Measurements from ENCODE around the gene KANK4. TPM values are rescaled to one million over a fixed set of nuclear protein-coding genes. Genes with fewer than 3 reads are reported as not detected.

The KANK4 gene
- total RNA-seq, 4 donors from 2014 or later = 28.5 to 48.2 (median 45.7) TPM

GRCh38 chr1:62271948-62272728, 47.1 kb downstream of the KANK4 start:
- WGBS, 2 donors = 42 to 49% methylated on average over 13 of the region's 13 CpGs
- peaks cover 0 to 31% (median 6%) of the 10 kb centered on the region in 4 donors for H3K4me1 ChIP-seq
- peaks cover 0 to 38% (median 0%) of the 10 kb centered on the region in 3 donors for H3K36me3 ChIP-seq
- no peak for DNase-seq (ENCODE audit: low spot score in 2 of 2)
- TF ChIP-seq EP300 (IDR thresholded peaks at IDR 0.05) (no peak), POLR2A (IDR thresholded peaks at IDR 0.05) (no peak)
- TF ChIP-seq, protein P1, sequence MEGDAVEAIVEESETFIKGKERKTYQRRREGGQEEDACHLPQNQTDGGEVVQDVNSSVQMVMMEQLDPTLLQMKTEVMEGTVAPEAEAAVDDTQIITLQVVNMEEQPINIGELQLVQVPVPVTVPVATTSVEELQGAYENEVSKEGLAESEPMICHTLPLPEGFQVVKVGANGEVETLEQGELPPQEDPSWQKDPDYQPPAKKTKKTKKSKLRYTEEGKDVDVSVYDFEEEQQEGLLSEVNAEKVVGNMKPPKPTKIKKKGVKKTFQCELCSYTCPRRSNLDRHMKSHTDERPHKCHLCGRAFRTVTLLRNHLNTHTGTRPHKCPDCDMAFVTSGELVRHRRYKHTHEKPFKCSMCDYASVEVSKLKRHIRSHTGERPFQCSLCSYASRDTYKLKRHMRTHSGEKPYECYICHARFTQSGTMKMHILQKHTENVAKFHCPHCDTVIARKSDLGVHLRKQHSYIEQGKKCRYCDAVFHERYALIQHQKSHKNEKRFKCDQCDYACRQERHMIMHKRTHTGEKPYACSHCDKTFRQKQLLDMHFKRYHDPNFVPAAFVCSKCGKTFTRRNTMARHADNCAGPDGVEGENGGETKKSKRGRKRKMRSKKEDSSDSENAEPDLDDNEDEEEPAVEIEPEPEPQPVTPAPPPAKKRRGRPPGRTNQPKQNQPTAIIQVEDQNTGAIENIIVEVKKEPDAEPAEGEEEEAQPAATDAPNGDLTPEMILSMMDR (IDR thresholded peaks at IDR 0.05) = no peak
- no peaks in the 10 kb centered on the region for H3K27me3 ChIP-seq
- H3K4me3 ChIP-seq = no peak overlapping the region
- no peaks in the 10 kb centered on the region for H3K9me3 ChIP-seq
- H3K27ac ChIP-seq = peak overlapping the region in 1 of 4 donors; percentile 5

GRCh38 chr1:62271134-62271533, 48.1 kb downstream of the KANK4 start:
- TF ChIP-seq POLR2A (IDR thresholded peaks at IDR 0.05) (no peak), EP300 (IDR thresholded peaks at IDR 0.05) (no peak)
- TF ChIP-seq, protein P1 (IDR thresholded peaks at IDR 0.05) = no peak
- H3K36me3 ChIP-seq = peaks cover 0 to 41% (median 0%) of the 10 kb centered on the region in 3 donors
- H3K27me3 ChIP-seq = no peaks in the 10 kb centered on the region
- H3K9me3 ChIP-seq = no peaks in the 10 kb centered on the region
- WGBS, 2 donors = 50 to 53% methylated on average over 7 of the region's 7 CpGs
- no peak overlapping the region for H3K27ac ChIP-seq
- DNase-seq (ENCODE audit: low spot score in 2 of 2) = no peak
- H3K4me1 ChIP-seq = peaks cover 0 to 31% (median 6%) of the 10 kb centered on the region in 4 donors
- no peak overlapping the region for H3K4me3 ChIP-seq

DNA sequence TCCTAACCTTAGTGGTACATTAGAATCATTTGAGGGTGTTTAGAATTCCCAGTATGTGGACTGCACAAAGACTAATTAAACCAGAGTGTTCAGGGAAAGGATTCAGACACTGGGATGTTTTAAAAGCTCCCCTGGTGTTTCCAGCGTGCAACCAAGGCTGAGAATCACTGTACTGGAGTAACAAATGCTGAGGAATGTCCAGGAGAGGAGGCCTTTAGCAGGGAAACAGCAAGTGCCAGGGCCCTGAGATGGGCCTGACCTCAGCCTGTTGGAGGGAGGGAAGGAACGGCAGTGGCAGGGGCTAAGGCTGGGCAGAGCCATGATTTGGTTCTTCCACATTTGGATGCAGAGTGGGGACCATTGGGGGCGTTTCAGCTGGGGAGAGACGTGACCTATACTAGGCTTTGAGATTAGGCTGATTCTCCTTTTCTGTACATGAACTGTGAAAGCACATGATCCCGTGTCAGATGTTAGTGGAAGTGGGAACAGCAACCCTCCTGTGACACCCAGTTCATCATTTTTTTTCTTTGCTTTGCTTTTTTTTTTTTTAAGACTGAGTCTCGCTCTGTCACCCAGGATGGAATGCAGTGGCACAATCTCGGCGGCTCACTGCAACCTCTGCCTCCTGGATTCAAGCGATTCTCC, 49.3 kb downstream of the KANK4 start:
- no peaks in the 10 kb centered on the region for H3K27me3 ChIP-seq
- peaks cover 0 to 24% (median 6%) of the 10 kb centered on the region in 4 donors for H3K4me1 ChIP-seq
- H3K9me3 ChIP-seq = no peaks in the 10 kb centered on the region
- no peak for TF ChIP-seq POLR2A (IDR thresholded peaks at IDR 0.05)
- TF ChIP-seq, protein P1 (IDR thresholded peaks at IDR 0.05) = no peak
- TF ChIP-seq EP300 (IDR thresholded peaks at IDR 0.05) = no peak
- H3K27ac ChIP-seq = peak overlapping the region in 1 of 4 donors; percentile 36
- peaks cover 0 to 53% (median 0%) of the 10 kb centered on the region in 3 donors for H3K36me3 ChIP-seq
- DNase-seq (ENCODE audit: low spot score in 2 of 2) = no peak
- WGBS, 2 donors = 71 to 83% methylated on average over 9 of the region's 9 CpGs
- H3K4me3 ChIP-seq = no peak overlapping the region

DNA sequence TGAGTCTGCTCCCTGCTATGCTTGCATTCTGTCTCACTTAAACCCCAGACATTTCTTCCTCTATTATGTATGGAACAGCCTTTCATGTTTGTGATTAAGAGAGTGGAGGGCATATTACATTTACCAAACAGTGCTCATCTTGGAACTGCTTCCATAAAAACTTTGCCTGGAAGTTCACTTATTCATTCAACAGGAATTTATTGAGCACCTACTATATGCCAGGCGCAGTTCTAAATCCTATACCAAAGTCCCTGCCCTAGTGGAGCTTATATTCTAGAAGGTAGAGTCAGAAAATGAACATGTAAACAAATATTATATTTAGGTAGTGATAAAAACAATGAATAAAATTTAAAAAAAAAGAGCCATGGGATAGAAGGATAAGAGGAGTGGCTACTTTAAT, 49.8 kb downstream of the KANK4 start:
- H3K4me3 ChIP-seq = no peak overlapping the region
- no peak for DNase-seq (ENCODE audit: low spot score in 2 of 2)
- H3K9me3 ChIP-seq = no peaks in the 10 kb centered on the region
- no peak overlapping the region for H3K27ac ChIP-seq
- TF ChIP-seq POLR2A (IDR thresholded peaks at IDR 0.05) (no peak), EP300 (IDR thresholded peaks at IDR 0.05) (no peak)
- TF ChIP-seq, protein P1 (IDR thresholded peaks at IDR 0.05) = no peak
- 97% methylated on average over 1 of the region's 1 CpG for WGBS, 2 donors
- peaks cover 0 to 54% (median 0%) of the 10 kb centered on the region in 3 donors for H3K36me3 ChIP-seq
- H3K27me3 ChIP-seq = no peaks in the 10 kb centered on the region
- peaks cover 0 to 21% (median 6%) of the 10 kb centered on the region in 4 donors for H3K4me1 ChIP-seq

DNA sequence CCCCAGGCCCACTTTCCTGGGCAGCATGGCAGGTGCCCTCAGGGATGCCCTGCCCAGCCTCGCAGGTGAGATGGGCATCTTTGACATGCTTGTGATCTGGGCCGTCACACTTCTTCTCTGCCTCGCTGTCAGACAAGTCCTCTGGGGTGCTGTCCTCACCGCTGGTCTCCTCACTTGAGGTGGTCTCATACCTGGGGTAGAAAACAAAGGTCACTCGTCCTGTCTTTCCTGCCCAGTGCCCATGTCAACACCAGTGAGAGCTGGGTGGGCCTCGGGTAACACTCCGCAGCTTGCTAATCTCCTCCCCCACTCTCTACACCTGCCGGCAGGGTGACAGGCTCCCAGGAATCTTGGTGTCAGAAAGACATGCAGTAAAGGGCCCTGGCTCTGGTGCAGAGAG, 50.9 kb downstream of the KANK4 start:
- no peak for TF ChIP-seq EP300 (IDR thresholded peaks at IDR 0.05)
- TF ChIP-seq POLR2A (IDR thresholded peaks at IDR 0.05) = no peak
- TF ChIP-seq, protein P1 (IDR thresholded peaks at IDR 0.05) = no peak

More for the DNA sequence above, 50.9 kb downstream of the KANK4 start:
- WGBS, 2 donors = 87 to 89% methylated on average over 6 to 8 of the region's 8 CpGs
- H3K36me3 ChIP-seq = peaks cover 0 to 50% (median 0%) of the 10 kb centered on the region in 3 donors
- H3K27ac ChIP-seq = no peak overlapping the region
- no peak overlapping the region for H3K4me3 ChIP-seq
- no peaks in the 10 kb centered on the region for H3K9me3 ChIP-seq
- DNase-seq (ENCODE audit: low spot score in 2 of 2) = no peak
- H3K4me1 ChIP-seq = peaks cover 0 to 18% (median 6%) of the 10 kb centered on the region in 4 donors
- no peaks in the 10 kb centered on the region for H3K27me3 ChIP-seq
